Lower lobe of right lung (tissue), 2 donors: ENCODE data around the gene SLC66A2. TPM values are rescaled to one million over a fixed set of nuclear protein-coding genes. Genes with fewer than 3 reads are reported as not detected.

Experiments
- ATAC-seq, 2 donors: fragments of 200-7000 bp; cut with Tn5 transposase; one replicate each; pipeline ENCODE4 v1.9.1; 2020 to 2022; ENCODE audit warnings: mild to moderate bottlenecking in 2 of 2, moderate library complexity in 2 of 2
- DNase-seq: peaks from one replicate; pipeline ENCODE4 v3.0.0-alpha.2; 2020
- H3K27ac ChIP-seq: fragments of 200-600 bp; one replicate; pipeline ENCODE4 v1.8.0; 2022
- H3K27me3 ChIP-seq: fragments of 200-600 bp; one replicate; pipeline ENCODE4 v1.8.0; 2022; ENCODE audit warnings: low read depth
- H3K36me3 ChIP-seq: fragments of 200-600 bp; one replicate; pipeline ENCODE4 v1.8.0; 2022; ENCODE audit warnings: mild to moderate bottlenecking
- H3K4me1 ChIP-seq: fragments of 200-600 bp; one replicate; pipeline ENCODE4 v1.8.0; 2022
- H3K4me3 ChIP-seq: fragments of 200-600 bp; one replicate; pipeline ENCODE4 v1.8.0; 2022; ENCODE audit warnings: mild to moderate bottlenecking
- H3K9me3 ChIP-seq: fragments of 200-600 bp; one replicate; pipeline ENCODE4 v1.8.0; 2022
- intact Hi-C: fragments of 100-400 bp; cut with DNase I; formaldehyde crosslinking; loops from one replicate; pipeline ENCODE4 v1.11.0; 2022
- total RNA-seq: library from RNA; stranded (reverse); fragmentation: NEBNext Ultra II Directional; extraction: Animal tissue kit (Norgen Biotek cat#: 25700); gene quantifications from one replicate; pipeline ENCODE4 v1.2.1, GENCODE V29; 2021
- TF ChIP-seq, protein P1 (sequence below): fragments of 200-600 bp; IDR thresholded peaks from one replicate; pipeline ENCODE4 v1.8.0; 2022; ENCODE audit warnings: antibody characterized with exemption, mild to moderate bottlenecking
- donor health status: DM: no; HTN: yes; CAD: no; lungs with severe emphysema.

The SLC66A2 gene
- total RNA-seq, 1 donor from 2014 or later, result 54.2 TPM

DNA sequence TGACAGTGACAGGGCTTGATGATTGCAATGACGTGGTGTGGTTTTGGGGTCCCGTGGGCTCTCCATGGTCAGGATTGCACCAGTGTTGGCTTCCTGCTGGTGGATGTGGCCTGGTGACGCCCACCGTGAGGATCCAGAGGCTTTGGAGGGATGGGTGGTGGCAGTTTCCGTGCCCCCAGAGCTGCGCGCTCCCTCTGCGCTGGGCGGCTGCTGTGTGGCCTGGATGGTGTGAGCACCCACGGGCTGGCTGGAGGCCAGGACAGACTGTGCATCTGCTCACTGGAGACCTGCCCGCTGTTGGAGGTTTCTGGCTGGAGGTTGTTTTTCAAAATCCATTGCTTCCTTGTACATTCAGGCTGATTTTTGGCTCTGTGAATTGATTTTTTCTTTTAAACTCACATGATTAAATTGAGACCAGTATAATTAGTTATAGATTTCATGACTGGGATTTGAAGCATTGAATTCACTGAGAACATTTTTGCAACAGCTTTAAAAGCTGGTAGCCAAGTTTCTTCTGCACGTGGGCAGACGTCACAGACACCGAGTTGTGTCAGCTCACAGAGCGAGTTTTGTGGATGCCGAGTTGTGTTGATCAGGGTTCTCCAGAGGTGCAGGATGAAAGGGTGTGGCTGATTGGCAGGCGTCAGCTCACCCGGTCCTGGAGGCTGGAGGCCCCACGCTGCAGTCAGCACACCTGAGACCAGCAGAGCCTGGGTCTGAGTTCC lies 81.0 kb downstream of the SLC66A2 start:
- H3K27me3 ChIP-seq, result peaks cover 12% of the 10 kb centered on the region
- no peak for ATAC-seq
- no peaks in the 10 kb centered on the region for H3K36me3 ChIP-seq
- H3K9me3 ChIP-seq, result no peaks in the 10 kb centered on the region
- intact Hi-C loops, result no loop called here
- no peak for DNase-seq
- no peak overlapping the region for H3K4me3 ChIP-seq
- TF ChIP-seq, protein P1, sequence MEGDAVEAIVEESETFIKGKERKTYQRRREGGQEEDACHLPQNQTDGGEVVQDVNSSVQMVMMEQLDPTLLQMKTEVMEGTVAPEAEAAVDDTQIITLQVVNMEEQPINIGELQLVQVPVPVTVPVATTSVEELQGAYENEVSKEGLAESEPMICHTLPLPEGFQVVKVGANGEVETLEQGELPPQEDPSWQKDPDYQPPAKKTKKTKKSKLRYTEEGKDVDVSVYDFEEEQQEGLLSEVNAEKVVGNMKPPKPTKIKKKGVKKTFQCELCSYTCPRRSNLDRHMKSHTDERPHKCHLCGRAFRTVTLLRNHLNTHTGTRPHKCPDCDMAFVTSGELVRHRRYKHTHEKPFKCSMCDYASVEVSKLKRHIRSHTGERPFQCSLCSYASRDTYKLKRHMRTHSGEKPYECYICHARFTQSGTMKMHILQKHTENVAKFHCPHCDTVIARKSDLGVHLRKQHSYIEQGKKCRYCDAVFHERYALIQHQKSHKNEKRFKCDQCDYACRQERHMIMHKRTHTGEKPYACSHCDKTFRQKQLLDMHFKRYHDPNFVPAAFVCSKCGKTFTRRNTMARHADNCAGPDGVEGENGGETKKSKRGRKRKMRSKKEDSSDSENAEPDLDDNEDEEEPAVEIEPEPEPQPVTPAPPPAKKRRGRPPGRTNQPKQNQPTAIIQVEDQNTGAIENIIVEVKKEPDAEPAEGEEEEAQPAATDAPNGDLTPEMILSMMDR, result no peak
- H3K4me1 ChIP-seq, result no peaks in the 10 kb centered on the region
- no peak overlapping the region for H3K27ac ChIP-seq

DNA sequence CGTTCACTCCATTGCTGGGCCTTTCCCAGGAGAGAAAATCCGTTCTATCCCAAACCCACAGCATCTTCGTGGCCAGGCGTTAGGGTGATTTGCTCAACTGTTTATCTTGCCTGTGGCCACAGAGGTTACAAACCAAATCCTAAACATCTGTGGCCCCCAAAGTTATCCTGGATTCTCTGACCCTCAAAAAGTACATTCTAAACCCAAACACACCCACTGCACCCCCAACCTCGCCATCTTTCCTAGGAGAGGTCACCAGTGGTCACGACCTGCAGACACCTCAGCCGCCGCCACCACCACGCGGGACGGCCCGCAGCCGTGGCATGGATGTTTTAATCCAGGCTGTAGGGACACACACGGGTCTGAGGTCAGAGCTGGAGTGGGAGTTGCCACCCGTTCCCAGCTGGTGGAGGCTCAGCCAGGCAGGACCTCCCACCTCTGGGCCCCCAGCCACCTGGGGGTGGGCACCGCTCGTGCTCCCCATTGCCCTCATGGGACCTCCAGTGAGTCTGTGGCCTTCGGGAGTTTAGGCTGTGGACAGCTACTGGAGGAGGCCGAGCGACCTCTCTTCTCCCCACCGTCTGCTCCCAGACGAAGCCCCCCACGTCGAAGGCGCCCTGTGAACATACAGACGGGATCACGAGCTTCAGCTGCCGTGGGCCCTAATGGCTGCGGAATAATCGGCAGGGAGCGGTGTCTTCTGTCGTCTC lies 81.7 kb downstream of the SLC66A2 start:
- H3K9me3 ChIP-seq, result no peaks in the 10 kb centered on the region
- TF ChIP-seq, protein P1, result no peak
- H3K27me3 ChIP-seq, result peaks cover 12% of the 10 kb centered on the region
- H3K36me3 ChIP-seq, result no peaks in the 10 kb centered on the region
- no peak for ATAC-seq
- intact Hi-C loops, result no loop called here
- no peak overlapping the region for H3K27ac ChIP-seq
- H3K4me3 ChIP-seq, result no peak overlapping the region
- H3K4me1 ChIP-seq, result no peaks in the 10 kb centered on the region
- no peak for DNase-seq

DNA sequence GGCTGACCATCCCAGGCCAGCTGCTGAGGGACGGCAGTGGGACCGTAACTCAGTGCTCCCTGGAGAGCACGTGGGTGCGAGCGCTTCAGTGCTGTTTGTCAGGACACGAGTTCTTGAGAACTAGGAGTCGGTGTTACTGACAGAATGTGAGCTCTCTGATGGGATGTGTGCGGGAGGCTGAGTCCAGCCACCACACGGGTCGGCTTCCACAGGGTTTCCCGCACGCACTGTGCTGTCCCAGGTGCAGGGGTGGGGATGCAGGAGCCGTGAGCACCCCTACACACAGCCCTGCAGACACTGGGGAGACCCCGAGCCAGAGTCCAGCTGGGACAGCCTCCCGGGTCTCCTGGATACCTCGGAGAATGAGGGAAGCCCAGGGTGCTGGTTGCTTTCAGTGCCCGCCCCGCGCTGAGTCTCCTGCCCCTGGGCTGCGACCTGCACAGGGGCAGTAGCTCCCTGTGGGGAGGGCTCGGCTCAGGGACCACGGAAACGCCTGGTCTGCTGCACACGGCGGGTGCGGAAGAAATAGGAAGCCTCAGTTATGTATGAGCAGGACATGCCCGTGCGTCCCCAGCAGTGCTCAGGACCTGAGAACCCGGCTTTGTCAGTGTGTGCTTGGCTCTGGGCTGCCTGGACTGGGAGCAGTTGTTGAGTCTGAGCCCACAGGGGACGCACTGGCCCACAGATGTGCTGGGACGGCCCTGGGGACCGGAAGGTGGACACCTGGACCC lies 82.5 kb downstream of the SLC66A2 start:
- intact Hi-C loops, result no loop called here
- ATAC-seq, result no peak
- H3K36me3 ChIP-seq, result no peaks in the 10 kb centered on the region
- no peaks in the 10 kb centered on the region for H3K9me3 ChIP-seq
- H3K27me3 ChIP-seq, result peaks cover 8% of the 10 kb centered on the region
- no peak overlapping the region for H3K27ac ChIP-seq
- TF ChIP-seq, protein P1, result no peak
- DNase-seq, result no peak
- no peaks in the 10 kb centered on the region for H3K4me1 ChIP-seq
- H3K4me3 ChIP-seq, result no peak overlapping the region

DNA sequence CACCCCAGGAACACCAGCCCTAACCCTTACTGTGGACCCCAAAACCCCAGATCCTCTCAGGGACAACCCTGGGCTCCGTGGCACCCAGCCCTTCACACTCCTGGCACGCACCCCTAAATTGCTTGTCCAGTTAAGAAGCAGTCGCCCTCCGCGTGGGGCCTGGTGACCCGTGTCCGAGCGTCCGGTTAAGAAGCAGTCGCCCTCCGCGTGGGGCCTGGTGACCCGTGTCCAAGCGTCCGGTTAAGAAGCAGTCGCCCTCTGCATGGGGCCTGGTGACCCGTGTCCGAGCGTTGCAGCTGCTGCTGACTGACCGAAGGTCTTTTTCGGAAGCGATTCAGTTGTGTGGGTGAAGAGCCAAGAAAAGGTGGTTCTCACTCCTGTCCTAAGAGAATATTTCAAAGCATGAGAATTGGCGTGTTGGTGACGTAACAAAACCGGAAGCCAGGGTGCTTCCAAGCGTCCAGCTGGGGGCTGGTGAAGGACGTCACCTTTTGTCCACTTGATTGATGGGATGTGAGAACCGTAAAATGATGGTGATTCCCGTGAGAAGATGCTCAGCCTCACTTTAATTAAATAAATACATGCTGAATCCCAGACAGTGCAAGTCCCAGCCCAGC lies 83.2 kb downstream of the SLC66A2 start:
- no peaks in the 10 kb centered on the region for H3K9me3 ChIP-seq
- no peak overlapping the region for H3K4me3 ChIP-seq
- no peak for DNase-seq
- ATAC-seq, result no peak
- H3K4me1 ChIP-seq, result no peaks in the 10 kb centered on the region
- H3K27me3 ChIP-seq, result peaks cover 4% of the 10 kb centered on the region
- H3K36me3 ChIP-seq, result no peaks in the 10 kb centered on the region
- no peak overlapping the region for H3K27ac ChIP-seq
- intact Hi-C loops, result no loop called here
- TF ChIP-seq, protein P1, result no peak

DNA sequence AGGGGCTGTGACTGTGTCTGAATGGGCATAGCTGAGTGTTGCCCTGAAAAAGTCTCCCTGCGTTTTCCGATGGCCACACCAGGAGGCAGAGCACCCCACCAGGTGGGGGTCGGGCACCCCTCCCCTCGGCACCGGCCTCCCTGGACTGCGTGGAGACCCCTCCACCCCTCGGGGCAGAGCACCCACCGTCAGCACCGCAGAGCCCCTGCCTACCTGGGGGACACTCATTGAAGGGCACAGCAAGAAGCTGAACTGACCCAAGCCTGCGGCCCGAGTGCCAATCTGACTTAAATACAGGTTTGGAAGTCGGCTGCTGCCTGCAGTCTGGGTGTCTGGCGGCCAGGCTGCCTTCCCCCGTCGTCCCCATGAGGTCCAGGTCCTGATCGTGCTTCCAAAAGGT lies 83.8 kb downstream of the SLC66A2 start:
- TF ChIP-seq, protein P1, result no peak
- intact Hi-C loops, result no loop called here
- Histone ChIP-seq H3K4me3 (no peak overlapping the region), H3K27ac (no peak overlapping the region), H3K27me3 (peaks cover 4% of the 10 kb centered on the region), H3K4me1 (no peaks in the 10 kb centered on the region), H3K9me3 (no peaks in the 10 kb centered on the region), H3K36me3 (no peaks in the 10 kb centered on the region)
- no peak for DNase-seq
- ATAC-seq, result no peak
